Measurements from ENCODE around the gene SDE2.

DNA sequence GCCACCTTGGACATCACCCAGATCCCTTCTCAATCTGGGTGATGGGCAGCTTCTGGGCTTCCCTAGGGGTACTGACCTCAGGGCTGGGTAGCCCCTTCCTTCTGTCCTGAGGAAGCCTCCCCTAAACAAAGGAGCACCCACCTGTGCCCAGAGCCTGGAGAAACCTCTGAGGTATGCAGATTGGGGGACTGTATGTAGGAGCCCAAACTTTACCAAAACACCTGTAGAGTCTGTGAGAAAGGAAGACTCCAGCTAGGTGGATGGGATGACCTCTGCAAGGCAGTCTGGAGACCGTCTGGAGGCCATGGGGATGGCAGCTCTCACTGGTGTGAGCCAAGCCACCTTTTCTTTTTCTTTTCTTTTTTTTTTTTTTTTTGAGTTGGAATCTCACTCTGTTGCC, 44.4 kb downstream of the SDE2 start:
- TF ChIP-seq, protein P1, sequence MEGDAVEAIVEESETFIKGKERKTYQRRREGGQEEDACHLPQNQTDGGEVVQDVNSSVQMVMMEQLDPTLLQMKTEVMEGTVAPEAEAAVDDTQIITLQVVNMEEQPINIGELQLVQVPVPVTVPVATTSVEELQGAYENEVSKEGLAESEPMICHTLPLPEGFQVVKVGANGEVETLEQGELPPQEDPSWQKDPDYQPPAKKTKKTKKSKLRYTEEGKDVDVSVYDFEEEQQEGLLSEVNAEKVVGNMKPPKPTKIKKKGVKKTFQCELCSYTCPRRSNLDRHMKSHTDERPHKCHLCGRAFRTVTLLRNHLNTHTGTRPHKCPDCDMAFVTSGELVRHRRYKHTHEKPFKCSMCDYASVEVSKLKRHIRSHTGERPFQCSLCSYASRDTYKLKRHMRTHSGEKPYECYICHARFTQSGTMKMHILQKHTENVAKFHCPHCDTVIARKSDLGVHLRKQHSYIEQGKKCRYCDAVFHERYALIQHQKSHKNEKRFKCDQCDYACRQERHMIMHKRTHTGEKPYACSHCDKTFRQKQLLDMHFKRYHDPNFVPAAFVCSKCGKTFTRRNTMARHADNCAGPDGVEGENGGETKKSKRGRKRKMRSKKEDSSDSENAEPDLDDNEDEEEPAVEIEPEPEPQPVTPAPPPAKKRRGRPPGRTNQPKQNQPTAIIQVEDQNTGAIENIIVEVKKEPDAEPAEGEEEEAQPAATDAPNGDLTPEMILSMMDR (IDR thresholded peaks at IDR 0.05 in 8 of 11, conservative IDR thresholded peaks at IDR 0.05 in 3 of 11), result no peak
- no peak for TF ChIP-seq POLR2A (IDR thresholded peaks at IDR 0.05)
- TF ChIP-seq POLR2AphosphoS5 (IDR thresholded peaks at IDR 0.05), result no peak
